HUES64 (cell line): Measurements from ENCODE around the gene CCDC122.

Experiments used
- H3K27ac ChIP-seq: 2 replicates; pipeline ENCODE4 v1.7.0; 2013; ENCODE audit warnings: low read depth, low read length, inconsistent platforms
- H3K27me3 ChIP-seq: 2 replicates; pipeline ENCODE4 v1.6.1; 2013; ENCODE audit warnings: mild to moderate bottlenecking, low read length; ENCODE audit not compliant: insufficient read depth
- H3K36me3 ChIP-seq: 2 replicates; pipeline ENCODE4 v1.6.1; 2013; ENCODE audit warnings: mild to moderate bottlenecking, low read length; ENCODE audit not compliant: insufficient read depth
- H3K4me1 ChIP-seq: 2 replicates; pipeline ENCODE4 v1.6.1; 2013; ENCODE audit warnings: mild to moderate bottlenecking, low read length, moderate library complexity; ENCODE audit not compliant: insufficient read depth
- H3K4me3 ChIP-seq: 2 replicates; pipeline ENCODE4 v1.5.1; 2013; ENCODE audit warnings: mild to moderate bottlenecking, low read length, moderate library complexity
- H3K9ac ChIP-seq: 2 replicates; pipeline ENCODE4 v1.6.1; 2013; ENCODE audit warnings: mild to moderate bottlenecking, low read depth, low read length
- H3K9me3 ChIP-seq: 2 replicates; pipeline ENCODE4 v1.6.1; 2013; ENCODE audit warnings: low read depth, low read length; ENCODE audit not compliant: insufficient read depth
- WGBS: fragments of 150-250, 120-280 bp; methylation state at CpG from one replicate; pipeline ENCODE4 v1.1.7; 2013; ENCODE audit warnings: missing lambda C conversion rate; 5-methylcytosine and 5-hydroxymethylcytosine counted together

The CCDC122 gene

GRCh38 chr13:43802511-43802910 is 77.0 kb downstream of the CCDC122 start:
- Histone ChIP-seq H3K9me3 (no peaks in the 10 kb centered on the region), H3K4me1 (peaks cover 14% of the 10 kb centered on the region), H3K4me3 (no peak overlapping the region), H3K27ac (no peak overlapping the region), H3K27me3 (no peaks in the 10 kb centered on the region), H3K9ac (no peak overlapping the region), H3K36me3 (no peaks in the 10 kb centered on the region)

GRCh38 chr13:43800828-43801227 is 78.7 kb downstream of the CCDC122 start:
- Histone ChIP-seq H3K36me3 (no peaks in the 10 kb centered on the region), H3K9ac (no peak overlapping the region), H3K4me3 (no peak overlapping the region), H3K27ac (no peak overlapping the region), H3K27me3 (no peaks in the 10 kb centered on the region), H3K4me1 (peaks cover 14% of the 10 kb centered on the region), H3K9me3 (no peaks in the 10 kb centered on the region)
- WGBS = 66% methylated on average over 3 of the region's 3 CpGs

GRCh38 chr13:43799191-43799590 is 80.3 kb downstream of the CCDC122 start:
- H3K27ac ChIP-seq = no peak overlapping the region
- H3K4me3 ChIP-seq = no peak overlapping the region
- H3K9me3 ChIP-seq = no peaks in the 10 kb centered on the region
- peaks cover 1% of the 10 kb centered on the region; the same call in 1 of the 2 replicates for H3K4me1 ChIP-seq
- H3K9ac ChIP-seq = no peak overlapping the region
- whole genome bisulfite sequencing = 93% methylated on average over 3 of the region's 4 CpGs
- H3K27me3 ChIP-seq = no peaks in the 10 kb centered on the region
- H3K36me3 ChIP-seq = no peaks in the 10 kb centered on the region

- no peak overlapping the region for H3K4me3 ChIP-seq
- H3K4me1 ChIP-seq = no peaks in the 10 kb centered on the region
- WGBS = 90% methylated on average over 3 of the region's 3 CpGs
- no peak overlapping the region for H3K9ac ChIP-seq
- H3K27me3 ChIP-seq = no peaks in the 10 kb centered on the region
- no peaks in the 10 kb centered on the region for H3K36me3 ChIP-seq
- no peak overlapping the region for H3K27ac ChIP-seq
- H3K9me3 ChIP-seq = no peaks in the 10 kb centered on the region
Measured at GRCh38 chr13:43797869-43798268, 81.7 kb downstream of the CCDC122 start.

- H3K9ac ChIP-seq = no peak overlapping the region
- no peaks in the 10 kb centered on the region for H3K36me3 ChIP-seq
- H3K4me3 ChIP-seq = no peak overlapping the region
- WGBS = 95% methylated on average over 1 of the region's 1 CpG
- no peaks in the 10 kb centered on the region for H3K27me3 ChIP-seq
- no peak overlapping the region for H3K27ac ChIP-seq
- H3K4me1 ChIP-seq = no peaks in the 10 kb centered on the region
- no peaks in the 10 kb centered on the region for H3K9me3 ChIP-seq
Measured at GRCh38 chr13:43797159-43797558, 82.4 kb downstream of the CCDC122 start.

GRCh38 chr13:43794416-43794815 is 85.1 kb downstream of the CCDC122 start:
- H3K27ac ChIP-seq = no peak overlapping the region
- H3K9me3 ChIP-seq = no peaks in the 10 kb centered on the region
- no peaks in the 10 kb centered on the region for H3K36me3 ChIP-seq

GRCh38 chr13:43792076-43792881 is 87.3 kb downstream of the CCDC122 start:
- Histone ChIP-seq H3K9ac (no peak overlapping the region), H3K4me3 (no peak overlapping the region), H3K36me3 (no peaks in the 10 kb centered on the region), H3K9me3 (no peaks in the 10 kb centered on the region), H3K27ac (no peak overlapping the region), H3K4me1 (no peaks in the 10 kb centered on the region), H3K27me3 (peaks cover 20% of the 10 kb centered on the region)
- 78% methylated on average over 3 of the region's 3 CpGs for WGBS

More at GRCh38 chr13:43794416-43794815, 85.1 kb downstream of the CCDC122 start:
- H3K27me3 ChIP-seq = no peaks in the 10 kb centered on the region
- no peaks in the 10 kb centered on the region for H3K4me1 ChIP-seq
- H3K9ac ChIP-seq = no peak overlapping the region
- H3K4me3 ChIP-seq = no peak overlapping the region

- no peak overlapping the region for H3K27ac ChIP-seq
Measured at GRCh38 chr13:43787997-43788396, 91.5 kb downstream of the CCDC122 start.

GRCh38 chr13:43787518-43787891 is 92.0 kb downstream of the CCDC122 start:
- no peak overlapping the region for H3K27ac ChIP-seq
- peak overlapping the region; percentile 51; the same call in 1 of the 2 replicates for H3K9ac ChIP-seq
- no peaks in the 10 kb centered on the region for H3K9me3 ChIP-seq
- WGBS = 16% methylated on average over 9 of the region's 9 CpGs
- peaks cover 68% of the 10 kb centered on the region for H3K27me3 ChIP-seq
- peak overlapping the region; percentile 64 for H3K4me3 ChIP-seq
- no peaks in the 10 kb centered on the region for H3K36me3 ChIP-seq
- 0 out of 2 replicates have a peak, but pooled peaks cover 3% of the 10 kb centered on the region for H3K4me1 ChIP-seq

More at GRCh38 chr13:43787997-43788396, 91.5 kb downstream of the CCDC122 start:
- Histone ChIP-seq H3K27me3 (peaks cover 63% of the 10 kb centered on the region), H3K9me3 (no peaks in the 10 kb centered on the region), H3K4me1 (0 out of 2 replicates have a peak, but pooled peaks cover 3% of the 10 kb centered on the region), H3K4me3 (peak overlapping the region; percentile 64), H3K36me3 (no peaks in the 10 kb centered on the region), H3K9ac (no peak overlapping the region)
- WGBS = 45% methylated on average over 2 of the region's 2 CpGs

GRCh38 chr13:43786766-43787517 is 92.6 kb downstream of the CCDC122 start, which contains the start of gene ENOX1:
Gene ENOX1, minus strand, starts transcription at chr13:43786972.
- Histone ChIP-seq H3K9me3 (no peaks in the 10 kb centered on the region), H3K36me3 (no peaks in the 10 kb centered on the region), H3K4me1 (0 out of 2 replicates have a peak, but pooled peaks cover 3% of the 10 kb centered on the region), H3K27me3 (peaks cover 74% of the 10 kb centered on the region), H3K9ac (peak within 1 kb of the TSS; percentile 51), H3K4me3 (peak within 1 kb of the TSS; percentile 64), H3K27ac (no peak within 1 kb of the TSS)
- WGBS = 1% methylated on average over 93 of the region's 93 CpGs

GRCh38 chr13:43786472-43786765 is 93.1 kb downstream of the CCDC122 start:
- Histone ChIP-seq H3K4me1 (0 out of 2 replicates have a peak, but pooled peaks cover 3% of the 10 kb centered on the region), H3K27me3 (peaks cover 78% of the 10 kb centered on the region), H3K9ac (no peak overlapping the region), H3K36me3 (no peaks in the 10 kb centered on the region), H3K4me3 (peak overlapping the region; percentile 64), H3K27ac (no peak overlapping the region), H3K9me3 (no peaks in the 10 kb centered on the region)
- 1% methylated on average over 28 of the region's 28 CpGs for WGBS
